Measurements from ENCODE around the gene G6PC1.

DNA sequence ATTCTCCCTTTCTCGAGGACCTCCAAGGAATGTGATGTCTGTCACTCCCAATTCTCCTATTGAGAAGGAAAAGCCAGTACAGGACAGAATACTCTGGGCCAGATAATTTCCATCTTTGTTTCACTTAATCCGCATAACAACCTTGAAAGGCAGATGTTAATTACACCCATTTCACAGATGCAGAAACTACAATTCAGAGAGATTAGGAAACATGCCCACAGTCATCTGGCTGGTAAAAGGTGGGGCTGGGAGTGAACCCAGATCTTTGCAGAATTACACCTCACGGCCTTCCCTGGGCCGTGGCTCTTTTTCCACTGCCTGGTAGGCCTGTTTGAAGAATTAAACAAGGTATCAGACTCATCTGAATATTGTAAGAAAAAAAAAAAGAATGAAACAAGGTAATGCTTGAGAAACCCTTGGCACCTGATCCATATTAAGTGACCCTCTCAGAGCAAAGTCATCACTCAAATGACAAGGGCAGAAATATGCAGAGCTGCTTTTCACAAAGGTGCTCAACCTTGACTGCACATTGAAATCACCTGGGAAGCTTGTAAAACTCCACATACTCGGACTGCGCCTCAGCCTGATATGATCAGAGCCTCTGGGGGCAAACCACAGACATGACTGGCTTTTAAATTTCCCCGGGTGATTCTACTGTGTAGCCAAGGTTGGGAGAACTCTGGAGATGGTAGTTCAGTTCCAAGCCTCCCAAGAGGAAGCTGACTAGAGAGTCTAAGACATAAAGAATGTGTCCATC is 16.6 kb upstream of the G6PC1 start:
- TF ChIP-seq EZH2phosphoT487 (conservative IDR thresholded peaks at IDR 0.05; ENCODE audit: low read length) = no peak
- TF ChIP-seq, protein P1, sequence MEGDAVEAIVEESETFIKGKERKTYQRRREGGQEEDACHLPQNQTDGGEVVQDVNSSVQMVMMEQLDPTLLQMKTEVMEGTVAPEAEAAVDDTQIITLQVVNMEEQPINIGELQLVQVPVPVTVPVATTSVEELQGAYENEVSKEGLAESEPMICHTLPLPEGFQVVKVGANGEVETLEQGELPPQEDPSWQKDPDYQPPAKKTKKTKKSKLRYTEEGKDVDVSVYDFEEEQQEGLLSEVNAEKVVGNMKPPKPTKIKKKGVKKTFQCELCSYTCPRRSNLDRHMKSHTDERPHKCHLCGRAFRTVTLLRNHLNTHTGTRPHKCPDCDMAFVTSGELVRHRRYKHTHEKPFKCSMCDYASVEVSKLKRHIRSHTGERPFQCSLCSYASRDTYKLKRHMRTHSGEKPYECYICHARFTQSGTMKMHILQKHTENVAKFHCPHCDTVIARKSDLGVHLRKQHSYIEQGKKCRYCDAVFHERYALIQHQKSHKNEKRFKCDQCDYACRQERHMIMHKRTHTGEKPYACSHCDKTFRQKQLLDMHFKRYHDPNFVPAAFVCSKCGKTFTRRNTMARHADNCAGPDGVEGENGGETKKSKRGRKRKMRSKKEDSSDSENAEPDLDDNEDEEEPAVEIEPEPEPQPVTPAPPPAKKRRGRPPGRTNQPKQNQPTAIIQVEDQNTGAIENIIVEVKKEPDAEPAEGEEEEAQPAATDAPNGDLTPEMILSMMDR (IDR thresholded peaks at IDR 0.05; ENCODE audit: insufficient read depth, low read length, poor library complexity, severe bottlenecking) = no peak
